HG03139 (cell line): Measurements from ENCODE around the gene KDM4B.
"Not testable (repeated sequence)": the region's sequence is repeated elsewhere in the genome, so short reads cannot be mapped to it uniquely, and the experiment has no call there.

Experiments
- ATAC-seq: cut with Tn5 transposase; IDR thresholded peaks from one replicate; pipeline ENCODE4 v1.9.1; 2021; ENCODE audit not compliant: unreplicated experiment

The KDM4B gene

DNA sequence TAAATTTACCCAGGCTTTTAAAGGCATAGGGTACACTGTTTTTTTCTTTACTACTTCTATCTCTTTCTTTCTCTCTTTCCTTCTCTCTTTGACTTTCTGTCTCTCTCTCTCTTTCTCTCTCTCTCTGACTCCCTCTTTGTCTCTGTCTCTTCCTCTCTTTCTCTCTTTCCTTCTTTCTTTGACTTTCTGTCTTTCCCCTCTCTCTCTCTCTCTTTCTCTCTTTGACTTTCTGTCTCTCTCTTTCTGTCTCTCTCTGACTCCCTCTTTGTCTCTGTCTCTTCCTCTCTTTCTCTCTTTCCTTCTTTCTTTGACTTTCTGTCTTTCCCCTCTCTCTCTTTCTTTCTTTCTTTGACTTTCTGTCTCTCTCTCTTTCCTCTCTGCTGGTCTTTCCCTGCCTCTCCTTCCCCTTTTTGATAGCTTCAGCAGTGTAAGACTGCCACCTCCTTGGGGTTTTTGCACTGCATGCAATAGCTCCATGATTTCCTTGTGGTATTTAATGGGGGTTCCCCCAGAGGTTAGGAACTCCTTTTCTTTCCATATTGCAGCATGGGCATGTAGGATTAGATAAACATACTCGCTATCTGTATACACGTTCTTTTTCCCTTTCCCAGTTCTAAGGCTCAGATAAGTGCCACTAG is 191.4 kb downstream of the KDM4B start:
- ATAC-seq: not testable (repeated sequence)

DNA sequence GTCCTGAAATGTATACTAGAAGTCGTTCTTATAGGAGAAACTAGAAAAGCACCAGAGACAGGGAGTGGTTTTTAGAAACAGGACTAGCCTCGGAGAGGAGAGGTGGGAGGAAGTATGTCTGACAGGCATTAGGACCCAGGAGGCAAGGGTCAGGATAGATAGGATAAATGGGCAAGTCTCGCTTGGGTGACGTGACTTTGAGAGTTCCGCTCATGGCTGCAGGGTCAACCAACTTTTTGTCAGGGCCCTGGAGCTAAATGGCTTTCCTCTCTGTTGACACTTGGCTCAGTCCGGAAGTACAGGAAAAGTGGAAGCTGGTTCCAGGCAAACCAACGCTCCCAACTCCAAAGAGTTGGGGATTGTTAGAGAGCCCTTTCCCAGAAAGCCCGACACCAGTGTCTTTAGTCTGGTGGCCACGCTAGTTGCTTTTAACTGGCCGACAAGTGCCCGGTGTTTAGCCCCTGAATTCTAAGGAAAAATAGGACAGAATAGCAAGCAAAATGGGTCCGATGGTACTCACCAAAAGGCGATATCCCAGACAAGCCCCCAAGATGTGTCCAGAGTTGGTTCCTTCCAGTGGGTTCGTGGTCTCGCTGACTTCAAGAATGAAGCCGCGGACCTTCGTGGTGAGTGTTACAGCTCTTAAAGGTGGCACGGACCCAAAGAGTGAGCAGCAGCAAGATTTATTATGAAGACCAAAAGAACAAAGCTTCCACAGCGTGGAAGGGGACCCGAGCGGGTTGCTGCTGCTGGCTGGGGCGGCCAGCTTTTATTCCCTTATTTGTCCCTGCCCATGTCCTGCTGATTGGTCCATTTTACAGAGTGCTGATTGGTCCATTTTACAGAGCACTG is 196.2 kb downstream of the KDM4B start:
- ATAC-seq: not testable (repeated sequence)

DNA sequence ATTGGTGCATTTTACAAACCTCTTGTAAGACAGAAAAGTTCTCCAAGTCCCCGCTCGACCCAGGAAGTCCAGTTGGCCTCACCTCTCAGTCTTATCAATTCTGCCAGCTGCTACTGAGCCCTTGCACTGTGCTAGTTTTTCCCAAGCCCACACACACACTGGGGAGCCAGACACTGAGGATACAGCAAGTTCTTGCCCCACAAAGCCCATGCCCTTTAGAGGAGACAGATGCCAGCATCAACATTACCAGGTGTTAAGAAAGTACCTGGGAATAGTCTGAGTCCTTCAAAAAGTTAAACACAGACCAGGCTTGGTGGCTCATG is 196.7 kb downstream of the KDM4B start:
- no peak for ATAC-seq

DNA sequence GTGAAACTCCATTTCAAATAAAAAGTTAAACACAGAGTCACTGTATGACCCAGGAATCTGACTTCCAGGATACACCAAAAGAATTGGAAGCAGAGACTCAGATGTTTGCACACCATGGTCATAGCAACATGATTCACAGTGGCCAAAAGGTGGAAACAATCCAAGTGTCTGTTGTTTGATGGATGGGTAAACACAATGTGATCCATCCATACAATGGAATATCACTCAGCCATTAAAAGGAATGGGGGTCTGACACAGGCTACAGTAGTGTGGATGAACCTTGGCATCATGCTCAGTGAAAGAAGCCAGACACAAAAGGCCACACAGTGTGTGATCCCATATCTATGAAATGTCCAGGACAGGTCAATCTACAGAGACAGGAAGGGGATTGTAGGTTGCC is 197.3 kb downstream of the KDM4B start:
- no peak for ATAC-seq

DNA sequence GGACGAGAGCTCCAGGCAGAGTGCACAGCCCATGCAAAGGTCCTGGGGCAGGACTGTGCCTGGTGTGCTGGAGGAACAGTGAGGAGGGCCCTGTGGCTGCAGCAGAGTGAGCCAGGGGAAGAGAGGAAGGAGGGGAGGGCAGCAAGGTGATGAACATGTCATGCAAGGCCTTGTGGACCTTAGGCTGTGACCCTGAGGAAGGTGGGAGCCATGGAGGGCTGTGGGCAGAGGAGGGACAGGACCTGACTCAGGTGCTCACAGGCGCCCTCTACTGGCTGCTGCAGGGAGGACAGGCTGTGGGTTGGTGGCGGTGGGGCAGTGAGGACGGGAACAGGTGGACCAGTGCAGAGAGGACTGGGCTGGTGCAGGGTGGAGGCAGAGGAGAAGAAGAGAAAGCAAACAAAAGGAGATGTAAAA is 201.4 kb downstream of the KDM4B start:
- ATAC-seq: no peak

DNA sequence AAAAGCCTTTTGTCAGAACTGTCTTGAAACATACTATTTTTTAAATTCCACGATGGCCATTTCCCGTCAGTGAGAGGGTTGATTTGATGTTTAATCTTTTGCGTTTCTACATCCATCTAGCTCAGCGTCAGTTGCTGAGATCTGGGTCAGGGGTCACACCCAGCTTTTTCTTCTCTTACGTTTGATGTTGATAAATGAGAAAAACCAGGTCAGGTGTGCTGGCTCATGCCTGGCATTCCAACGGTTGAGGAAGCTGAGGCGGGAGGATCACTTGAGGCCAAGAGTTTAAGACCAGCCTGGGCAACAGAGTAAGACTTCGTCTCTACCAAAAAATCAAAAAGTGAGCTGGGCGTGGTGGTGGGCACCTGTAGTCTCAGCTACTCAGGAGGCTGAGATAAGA is 202.8 kb downstream of the KDM4B start:
- no peak for ATAC-seq

DNA sequence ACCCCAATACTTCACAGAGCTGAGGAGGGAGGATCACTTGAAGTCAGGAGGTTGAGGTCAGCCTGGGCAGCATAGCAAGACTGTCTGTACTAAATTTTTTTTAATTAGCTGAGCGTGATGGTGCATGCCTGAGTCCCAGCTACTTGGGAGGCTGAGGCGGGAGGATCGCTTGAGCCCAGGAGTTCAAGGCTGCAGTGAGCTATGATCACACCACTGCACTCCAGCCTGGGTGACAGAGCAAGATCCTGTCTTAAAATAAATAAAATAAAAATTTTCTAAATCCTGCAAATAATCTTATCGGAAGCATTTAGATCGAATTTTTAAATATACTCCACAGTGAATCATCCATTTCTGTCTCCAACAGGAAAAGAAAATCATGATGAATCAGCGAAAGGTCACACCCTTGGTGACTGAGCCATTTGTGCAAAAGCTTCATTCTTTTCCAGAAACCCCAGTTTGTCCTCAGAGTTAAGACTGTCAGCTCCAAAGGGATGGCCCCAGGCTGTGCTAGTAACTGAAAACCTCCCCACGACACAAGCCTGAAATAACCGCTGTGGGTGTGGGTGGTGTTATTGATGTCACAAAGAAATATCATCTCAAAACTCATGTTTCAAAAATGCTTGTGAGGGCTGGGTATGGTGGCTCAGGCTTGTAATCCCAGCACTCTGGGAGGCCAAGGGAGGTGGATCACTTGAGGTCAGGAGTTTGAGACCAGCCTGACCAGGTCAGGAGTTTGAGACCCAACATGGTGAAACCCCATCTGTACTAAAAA is 204.1 kb downstream of the KDM4B start:
- ATAC-seq: no peak

DNA sequence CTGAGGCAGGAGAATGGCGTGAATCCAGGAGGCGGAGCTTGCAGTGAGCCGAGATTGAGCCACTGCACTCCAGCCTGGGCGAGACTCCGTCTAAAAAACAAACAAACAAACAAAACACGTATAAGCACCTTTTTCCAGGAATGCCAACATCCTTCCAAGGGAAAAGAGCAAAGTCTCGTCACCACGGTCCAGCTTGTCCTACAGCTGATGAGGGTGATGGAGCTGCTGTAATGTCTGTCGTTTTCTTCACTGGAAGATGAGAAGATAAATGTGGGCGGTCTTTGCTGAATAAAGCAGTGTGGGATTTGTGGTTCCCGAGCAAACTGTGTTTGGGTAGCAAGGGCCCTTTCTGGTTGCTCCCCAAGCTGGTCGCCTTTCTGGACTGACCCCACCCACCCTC is 205.1 kb downstream of the KDM4B start:
- ATAC-seq: no peak

DNA sequence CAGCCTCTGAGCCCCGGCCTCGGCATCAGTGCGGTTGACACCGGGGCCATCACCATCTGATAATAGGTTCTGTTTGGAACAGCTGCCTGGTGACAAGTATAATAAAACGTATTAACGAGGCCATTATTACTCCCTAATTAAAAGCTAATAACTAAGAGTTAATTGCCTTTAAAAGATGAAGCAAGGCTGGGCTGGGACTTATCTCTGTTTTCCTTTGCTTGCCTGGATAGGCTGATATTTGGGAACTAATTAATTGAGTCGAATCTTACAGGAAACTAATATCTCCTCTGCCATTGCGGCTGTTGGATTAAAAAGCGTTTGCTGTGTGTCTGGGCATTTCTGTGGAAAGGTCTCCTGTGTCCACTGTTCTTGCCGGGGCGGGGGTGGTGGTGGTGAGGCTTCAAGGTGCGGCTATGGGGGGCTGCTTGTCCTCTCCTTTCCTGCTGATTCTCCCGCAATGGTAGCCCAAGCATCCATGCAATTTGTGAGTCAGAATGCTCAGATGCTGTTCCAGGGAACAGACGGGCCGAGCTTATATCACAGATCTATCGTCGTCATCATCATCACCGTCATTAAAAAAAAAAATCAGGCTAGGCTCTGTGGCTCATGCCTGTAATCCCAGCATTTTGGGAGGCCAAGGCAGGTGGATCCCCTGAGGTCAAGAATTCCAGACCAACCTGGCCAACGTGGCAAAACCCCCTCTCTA is 209.0 kb downstream of the KDM4B start:
- no peak for ATAC-seq

DNA sequence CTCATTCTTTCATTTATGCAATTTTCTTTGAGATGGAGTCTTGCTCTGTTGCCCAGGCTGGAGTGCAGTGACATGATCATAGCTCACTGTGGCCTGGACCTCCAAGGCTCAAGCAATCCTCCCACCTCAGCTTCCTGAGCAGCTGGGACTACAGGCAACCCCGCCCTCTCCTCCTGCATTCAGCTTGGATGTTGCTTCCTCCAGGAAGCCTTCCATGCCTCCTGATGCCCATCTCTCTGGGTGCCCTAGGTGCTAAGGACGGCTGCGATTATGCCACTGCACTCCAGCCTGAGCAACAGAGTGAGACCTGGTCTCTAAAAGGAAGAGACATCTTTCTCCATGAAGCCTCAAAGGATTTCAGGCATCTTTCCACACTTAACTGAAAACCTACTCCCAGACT is 209.9 kb downstream of the KDM4B start:
- no peak for ATAC-seq

DNA sequence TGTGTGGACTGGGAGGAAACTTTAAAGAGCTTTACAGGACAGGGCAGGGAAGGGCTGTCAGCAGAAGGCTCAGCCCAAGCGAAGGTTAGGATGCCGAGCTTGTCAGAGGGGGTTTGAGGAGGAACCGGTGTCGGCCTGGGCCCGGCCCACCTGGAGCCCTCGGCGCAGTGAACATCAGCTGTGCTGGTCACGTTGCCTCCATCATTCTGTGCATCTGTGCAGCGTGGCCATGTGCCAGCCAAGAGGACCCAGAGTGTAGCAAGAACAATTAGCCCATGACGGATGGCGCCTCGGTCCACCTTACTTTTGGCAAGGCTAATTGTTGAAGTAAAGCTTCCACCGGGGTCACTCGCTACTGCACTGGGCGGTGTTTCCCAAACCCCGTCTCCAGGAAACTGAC is 210.3 kb downstream of the KDM4B start:
- no peak for ATAC-seq

DNA sequence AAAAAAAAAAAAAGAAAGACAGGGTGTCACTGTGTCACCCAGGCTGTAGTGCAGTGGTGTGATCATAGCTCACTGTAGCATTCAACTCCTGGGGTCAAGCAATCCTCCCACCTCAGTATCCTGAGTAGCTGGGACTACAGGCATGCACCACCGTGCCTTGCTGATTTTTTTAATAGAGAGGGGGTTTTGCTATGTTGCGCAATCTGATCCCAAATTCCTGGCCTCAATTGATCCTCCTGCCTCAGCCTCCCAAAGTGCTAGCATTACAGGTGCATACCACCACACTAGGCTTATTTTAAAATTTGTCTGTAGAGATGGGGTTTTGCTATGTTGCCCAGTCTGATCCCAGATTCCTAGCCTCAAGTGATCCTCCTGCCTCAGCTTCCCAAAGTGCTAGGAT is 212.4 kb downstream of the KDM4B start:
- ATAC-seq: no peak

DNA sequence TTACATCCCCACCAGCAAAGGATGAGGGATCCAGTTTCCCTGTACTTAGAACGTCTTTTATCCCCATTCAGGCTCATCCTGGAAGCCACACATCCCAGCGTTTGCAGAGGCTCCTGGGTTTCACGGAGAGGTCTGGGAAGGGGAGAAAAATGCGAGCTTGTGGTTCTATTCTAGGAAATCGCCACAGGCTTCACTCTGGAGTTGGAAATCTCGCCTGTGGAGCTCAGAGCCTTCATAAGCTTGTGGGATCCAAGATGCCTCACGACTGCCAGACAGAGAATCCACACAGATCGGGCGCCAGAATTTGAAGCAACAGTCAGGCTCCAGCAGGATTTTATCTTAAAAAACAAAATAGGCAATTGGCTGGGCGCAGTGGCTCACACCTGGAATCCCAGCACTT is 213.8 kb downstream of the KDM4B start:
- ATAC-seq: no peak

DNA sequence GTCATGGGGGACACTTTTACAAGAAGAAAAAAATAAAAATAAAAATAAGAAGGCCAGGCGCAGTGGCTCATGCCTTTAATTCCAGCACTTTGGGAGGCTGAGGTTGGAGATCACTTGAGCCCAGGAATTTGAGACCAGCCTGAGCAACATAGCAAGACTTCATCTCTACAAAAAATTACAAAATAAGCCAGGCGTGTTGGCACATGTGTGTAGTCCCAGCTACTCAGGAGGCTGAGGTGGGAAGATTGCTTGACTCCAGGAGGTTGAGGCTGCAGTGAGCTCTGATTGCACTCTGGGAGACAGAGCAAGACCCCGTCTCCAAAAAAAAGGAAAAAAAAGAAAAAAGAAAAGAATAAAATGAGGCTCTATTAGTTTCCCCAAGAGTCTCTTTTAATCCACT is 214.7 kb downstream of the KDM4B start:
- no peak for ATAC-seq

DNA sequence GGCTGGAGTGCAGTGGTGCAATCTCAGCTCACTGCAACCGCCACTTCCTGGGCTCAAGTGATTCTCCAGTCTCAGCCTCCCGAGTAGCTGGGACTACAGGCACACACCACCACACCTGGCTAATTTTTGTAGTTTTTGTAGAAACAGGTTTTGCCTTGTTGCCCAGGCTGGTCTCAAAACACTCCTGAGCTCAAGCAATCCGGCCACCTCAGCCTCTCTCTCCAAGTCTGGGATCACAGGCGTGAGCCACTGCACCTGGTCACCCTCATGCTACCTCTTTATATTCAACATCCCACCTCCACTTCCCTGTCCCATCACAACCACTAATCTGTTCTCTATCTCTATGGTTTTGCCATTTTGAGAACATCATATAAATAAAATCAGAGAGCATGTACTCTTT is 216.0 kb downstream of the KDM4B start:
- ATAC-seq: no peak

DNA sequence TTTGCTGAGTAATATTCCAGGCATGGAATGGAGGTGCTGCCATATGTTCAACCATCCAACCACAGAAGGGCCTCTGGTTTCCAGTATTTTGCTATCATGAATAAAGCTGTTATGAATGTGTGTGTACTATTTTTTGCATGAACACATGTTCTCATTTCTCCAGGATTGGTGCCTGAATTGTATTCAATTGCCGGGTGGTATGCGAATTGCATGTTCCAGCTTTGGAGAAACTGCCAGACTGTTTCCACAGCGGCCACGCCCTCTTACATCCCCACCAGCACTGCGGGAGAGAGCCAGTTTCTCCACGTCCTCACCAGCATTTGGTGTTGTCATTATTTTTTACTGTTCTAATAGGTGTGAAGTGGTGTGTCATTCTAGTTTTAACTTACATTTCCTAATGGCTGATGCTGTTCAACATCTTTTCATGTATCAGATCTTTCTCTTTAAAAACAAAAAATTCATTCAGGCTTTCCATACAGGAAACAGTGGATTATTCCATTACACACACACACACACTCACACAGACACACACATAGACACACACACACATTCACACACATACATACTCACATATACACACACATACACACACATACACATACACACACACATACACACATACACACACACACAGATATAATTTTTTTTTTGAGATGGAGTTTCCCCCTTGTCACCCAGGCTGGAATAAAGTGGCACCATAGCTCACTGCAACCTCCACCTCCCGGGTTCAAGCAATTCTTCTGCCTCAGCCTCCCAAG is 217.6 kb downstream of the KDM4B start:
- ATAC-seq: no peak

DNA sequence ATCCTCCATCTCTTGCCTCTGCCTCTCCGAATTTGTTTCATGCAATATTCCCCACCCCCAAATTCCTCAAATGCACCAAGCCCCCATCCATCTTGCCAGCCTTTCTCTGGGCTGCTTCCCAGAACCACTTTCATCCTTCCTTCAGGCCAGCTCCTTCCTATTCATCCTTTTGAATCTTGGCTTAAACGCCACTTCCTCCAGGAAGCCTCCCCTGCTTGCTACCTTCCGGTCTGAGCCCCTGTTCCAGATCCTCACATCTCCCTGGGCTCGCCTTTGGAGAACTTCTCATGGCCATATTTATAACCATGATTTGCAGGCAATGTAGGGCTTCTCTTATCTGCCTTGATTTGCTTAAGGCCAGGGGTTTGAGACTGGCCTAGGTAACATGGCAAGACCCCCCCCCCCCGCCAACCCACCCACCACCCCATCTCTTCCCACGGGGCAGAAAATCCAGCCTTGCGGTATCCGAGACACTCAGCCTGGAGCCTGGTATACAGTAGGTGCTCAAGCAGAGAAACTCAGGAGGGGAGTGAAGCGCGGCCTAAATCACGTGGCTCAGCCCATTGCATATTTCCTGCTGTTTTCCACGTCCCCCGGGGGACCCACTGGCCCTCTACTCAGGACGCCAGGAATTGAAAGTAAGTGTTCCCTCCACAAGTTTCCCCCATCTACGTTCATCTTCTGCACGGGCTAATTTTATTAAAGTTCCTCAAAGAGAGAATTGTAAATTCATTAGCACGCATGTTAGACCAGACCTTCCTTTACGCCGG is 219.8 kb downstream of the KDM4B start:
- no peak for ATAC-seq

DNA sequence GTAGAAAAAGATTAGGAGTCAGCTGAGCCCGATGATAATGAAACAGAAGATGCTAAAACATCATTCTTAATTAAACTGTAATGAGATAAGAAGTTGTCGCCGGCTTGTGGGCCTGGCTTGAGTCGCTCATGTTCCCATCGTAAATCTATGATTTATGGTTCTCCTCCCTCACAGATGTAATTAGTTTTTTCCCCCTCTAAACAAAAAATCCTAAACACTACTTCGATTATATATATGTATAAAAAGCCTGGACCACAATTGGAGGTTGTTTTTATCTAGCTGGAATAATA is 220.3 kb downstream of the KDM4B start:
- no peak for ATAC-seq

DNA sequence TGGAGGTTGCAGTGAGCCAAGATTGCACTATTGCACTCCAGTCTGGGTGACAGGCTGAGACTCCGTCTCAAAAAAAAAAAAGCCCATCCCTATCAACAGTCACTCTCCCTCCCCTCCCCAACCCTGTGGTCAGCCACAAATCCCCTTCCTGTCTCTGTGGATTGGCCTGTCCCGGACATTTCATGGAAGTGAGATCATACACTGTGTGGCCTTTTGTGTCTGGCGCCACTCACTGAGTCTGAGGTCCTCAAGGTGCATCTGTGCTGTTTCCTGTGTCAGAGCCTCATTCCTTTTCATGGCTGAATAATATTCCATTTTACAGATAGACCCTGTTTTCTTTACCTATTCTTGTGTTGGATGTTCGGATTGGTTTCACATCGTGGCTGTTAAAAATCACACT is 222.2 kb downstream of the KDM4B start:
- ATAC-seq: no peak

DNA sequence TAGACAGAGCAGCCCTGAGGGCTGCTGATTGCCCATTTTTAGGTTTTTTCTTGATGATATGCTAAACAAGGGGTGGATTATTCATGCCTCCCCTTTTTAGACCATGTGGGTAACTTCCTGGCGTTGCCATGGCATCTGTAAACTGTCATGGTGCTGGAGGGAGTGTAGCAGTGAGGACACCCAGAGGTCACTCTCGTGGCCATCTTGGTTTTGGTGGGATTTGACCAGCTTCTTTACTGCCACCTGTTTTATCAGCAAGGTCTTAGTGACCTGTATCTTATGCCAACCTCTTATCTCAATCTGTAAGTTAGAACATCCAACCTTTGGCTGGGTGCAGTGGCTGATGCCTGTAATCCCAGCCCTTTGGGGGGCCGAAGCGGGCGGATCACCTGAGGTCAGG is 223.7 kb downstream of the KDM4B start:
- ATAC-seq: no peak
